ENCODE measurements around the gene CTRB2.

CTRB2 gene

DNA sequence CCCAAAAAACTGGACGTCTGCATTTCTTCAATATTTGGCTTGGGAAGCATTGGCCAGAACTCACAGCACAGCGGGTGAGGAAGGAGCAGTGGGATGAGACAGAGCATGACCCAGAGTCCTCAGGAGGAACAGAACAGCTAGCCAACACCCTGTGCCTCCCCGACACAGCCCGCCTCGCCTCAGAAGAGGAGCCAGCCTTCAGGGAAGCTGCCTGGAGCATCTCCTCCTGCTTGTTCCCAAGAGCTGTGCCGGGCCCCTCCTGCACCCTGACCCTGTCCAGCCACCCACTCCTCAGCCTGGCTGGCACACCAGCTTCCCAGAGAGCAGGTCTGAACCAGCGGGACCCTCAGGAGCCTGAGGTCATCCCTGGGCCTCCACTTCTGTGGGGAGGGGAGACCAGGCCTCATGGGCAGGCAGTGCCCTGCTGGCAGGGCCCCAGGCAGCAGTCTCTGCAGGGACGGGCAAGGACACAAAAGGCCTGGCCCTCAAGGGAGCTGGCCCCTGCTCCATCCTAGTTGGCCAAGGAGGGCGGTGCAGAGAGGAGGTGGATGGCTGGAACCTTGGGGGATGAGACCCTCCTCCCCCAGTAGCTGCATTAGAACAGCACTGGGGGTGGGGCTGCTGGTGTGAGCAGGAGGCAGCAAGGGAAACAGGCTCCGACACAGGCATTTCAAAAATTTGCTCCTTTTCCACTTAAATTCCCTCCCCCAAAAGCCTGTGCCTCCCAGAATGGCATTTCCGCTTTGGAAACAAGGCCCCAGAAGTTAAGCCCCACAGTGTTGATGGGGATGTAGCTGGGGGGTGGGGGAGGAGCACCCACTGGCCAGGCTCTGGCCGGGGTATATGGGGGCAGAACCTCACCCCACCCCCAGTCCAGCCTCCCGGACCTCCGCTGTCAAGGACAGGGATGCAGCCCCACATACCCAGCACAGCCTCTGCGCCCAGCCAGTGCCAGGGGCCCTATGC lies 46.3 kb upstream of the CTRB2 start:
- peaks cover 21% of the 10 kb centered on the region; the same call in 1 of the 2 replicates for H3K27me3 ChIP-seq (ENCODE audit: insufficient read depth, low read length)
- H2AFZ ChIP-seq (ENCODE audit: low read length): no peak overlapping the region
- no peaks in the 10 kb centered on the region for H3F3A ChIP-seq (ENCODE audit: insufficient read depth, low read length)
- H3K9me2 ChIP-seq (ENCODE audit: low read depth, low read length): no peaks in the 10 kb centered on the region
- H3K4me2 ChIP-seq (ENCODE audit: low read length): no peak overlapping the region
- H3K79me2 ChIP-seq (ENCODE audit: insufficient read depth, low read length): no peaks in the 10 kb centered on the region
- H3K36me3 ChIP-seq (ENCODE audit: insufficient read depth, low read length): no peaks in the 10 kb centered on the region
- H3K27ac ChIP-seq (ENCODE audit: low read depth, low read length, poor library complexity, severe bottlenecking): no peak overlapping the region
- no peak overlapping the region for H3K9ac ChIP-seq (ENCODE audit: low read length)
- peaks cover 11% of the 10 kb centered on the region for H3K4me1 ChIP-seq (ENCODE audit: insufficient read depth, low read length, severe bottlenecking)
- no peaks in the 10 kb centered on the region for H4K20me1 ChIP-seq (ENCODE audit: insufficient read depth, low read length)
- TF ChIP-seq EZH2 (IDR thresholded peaks at IDR 0.05; ENCODE audit: borderline replicate concordance, low read length): no peak
- TF ChIP-seq, protein P1, sequence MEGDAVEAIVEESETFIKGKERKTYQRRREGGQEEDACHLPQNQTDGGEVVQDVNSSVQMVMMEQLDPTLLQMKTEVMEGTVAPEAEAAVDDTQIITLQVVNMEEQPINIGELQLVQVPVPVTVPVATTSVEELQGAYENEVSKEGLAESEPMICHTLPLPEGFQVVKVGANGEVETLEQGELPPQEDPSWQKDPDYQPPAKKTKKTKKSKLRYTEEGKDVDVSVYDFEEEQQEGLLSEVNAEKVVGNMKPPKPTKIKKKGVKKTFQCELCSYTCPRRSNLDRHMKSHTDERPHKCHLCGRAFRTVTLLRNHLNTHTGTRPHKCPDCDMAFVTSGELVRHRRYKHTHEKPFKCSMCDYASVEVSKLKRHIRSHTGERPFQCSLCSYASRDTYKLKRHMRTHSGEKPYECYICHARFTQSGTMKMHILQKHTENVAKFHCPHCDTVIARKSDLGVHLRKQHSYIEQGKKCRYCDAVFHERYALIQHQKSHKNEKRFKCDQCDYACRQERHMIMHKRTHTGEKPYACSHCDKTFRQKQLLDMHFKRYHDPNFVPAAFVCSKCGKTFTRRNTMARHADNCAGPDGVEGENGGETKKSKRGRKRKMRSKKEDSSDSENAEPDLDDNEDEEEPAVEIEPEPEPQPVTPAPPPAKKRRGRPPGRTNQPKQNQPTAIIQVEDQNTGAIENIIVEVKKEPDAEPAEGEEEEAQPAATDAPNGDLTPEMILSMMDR (IDR thresholded peaks at IDR 0.05; ENCODE audit: low read length): no peak
- H3K9me3 ChIP-seq (ENCODE audit: low read length): no peaks in the 10 kb centered on the region
- H3K4me3 ChIP-seq (ENCODE audit: low read depth, low read length, poor library complexity, severe bottlenecking): no peak overlapping the region

DNA sequence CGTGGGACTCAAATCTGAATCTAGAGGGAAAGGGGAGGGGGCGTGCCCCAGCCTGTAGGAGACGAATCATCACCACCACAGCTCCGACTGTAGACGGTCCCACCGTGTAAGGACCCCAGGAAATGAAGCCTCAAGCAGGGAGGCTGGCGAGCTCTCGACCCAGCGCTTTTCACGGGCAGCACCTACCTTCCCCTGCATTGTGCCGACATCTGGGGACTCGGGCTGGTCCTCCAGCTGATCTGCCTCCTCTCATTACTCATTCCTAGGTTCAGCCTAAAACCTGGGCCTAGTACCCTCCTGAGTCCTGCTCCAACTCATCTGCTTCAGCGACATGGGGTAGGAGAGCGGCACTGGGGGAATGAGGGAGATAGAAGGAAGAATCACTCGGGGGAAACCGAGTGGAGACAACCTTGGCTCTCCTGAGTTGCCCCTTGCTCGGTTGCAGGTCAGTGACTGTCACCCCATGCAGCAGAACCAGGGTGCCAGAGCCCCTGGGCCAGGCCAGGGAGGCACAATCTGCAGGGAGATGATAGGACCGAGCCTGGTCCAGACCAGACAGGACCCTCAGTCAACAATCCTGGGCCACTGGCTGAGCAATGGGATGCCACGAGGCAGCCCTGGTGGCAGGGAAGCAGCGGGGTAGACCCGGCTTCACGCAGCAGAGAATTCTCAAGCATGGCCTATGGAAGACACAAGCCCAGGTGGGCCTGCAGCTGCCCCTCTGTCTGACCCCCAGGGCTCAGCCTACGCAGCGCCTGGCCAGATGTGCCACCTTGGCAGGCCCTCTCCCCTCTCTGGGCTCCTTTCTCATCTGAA lies 45.3 kb upstream of the CTRB2 start:
- H3K4me2 ChIP-seq (ENCODE audit: low read length): peak overlapping the region; percentile 58
- no peaks in the 10 kb centered on the region for H3F3A ChIP-seq (ENCODE audit: insufficient read depth, low read length)
- peaks cover 11% of the 10 kb centered on the region for H3K4me1 ChIP-seq (ENCODE audit: insufficient read depth, low read length, severe bottlenecking)
- H3K27me3 ChIP-seq (ENCODE audit: insufficient read depth, low read length): peaks cover 15% of the 10 kb centered on the region; the same call in 1 of the 2 replicates
- no peak overlapping the region for H2AFZ ChIP-seq (ENCODE audit: low read length)
- no peaks in the 10 kb centered on the region for H3K36me3 ChIP-seq (ENCODE audit: insufficient read depth, low read length)
- no peaks in the 10 kb centered on the region for H3K9me3 ChIP-seq (ENCODE audit: low read length)
- H4K20me1 ChIP-seq (ENCODE audit: insufficient read depth, low read length): no peaks in the 10 kb centered on the region
- no peak overlapping the region for H3K27ac ChIP-seq (ENCODE audit: low read depth, low read length, poor library complexity, severe bottlenecking)
- H3K4me3 ChIP-seq (ENCODE audit: low read depth, low read length, poor library complexity, severe bottlenecking): peak overlapping the region; percentile 46
- no peaks in the 10 kb centered on the region for H3K79me2 ChIP-seq (ENCODE audit: insufficient read depth, low read length)
- no peaks in the 10 kb centered on the region for H3K9me2 ChIP-seq (ENCODE audit: low read depth, low read length)
- no peak overlapping the region; the same call in 1 of the 2 replicates for H3K9ac ChIP-seq (ENCODE audit: low read length)
- no peak for TF ChIP-seq EZH2 (IDR thresholded peaks at IDR 0.05; ENCODE audit: borderline replicate concordance, low read length)
- TF ChIP-seq, protein P1 (IDR thresholded peaks at IDR 0.05; ENCODE audit: low read length): no peak

DNA sequence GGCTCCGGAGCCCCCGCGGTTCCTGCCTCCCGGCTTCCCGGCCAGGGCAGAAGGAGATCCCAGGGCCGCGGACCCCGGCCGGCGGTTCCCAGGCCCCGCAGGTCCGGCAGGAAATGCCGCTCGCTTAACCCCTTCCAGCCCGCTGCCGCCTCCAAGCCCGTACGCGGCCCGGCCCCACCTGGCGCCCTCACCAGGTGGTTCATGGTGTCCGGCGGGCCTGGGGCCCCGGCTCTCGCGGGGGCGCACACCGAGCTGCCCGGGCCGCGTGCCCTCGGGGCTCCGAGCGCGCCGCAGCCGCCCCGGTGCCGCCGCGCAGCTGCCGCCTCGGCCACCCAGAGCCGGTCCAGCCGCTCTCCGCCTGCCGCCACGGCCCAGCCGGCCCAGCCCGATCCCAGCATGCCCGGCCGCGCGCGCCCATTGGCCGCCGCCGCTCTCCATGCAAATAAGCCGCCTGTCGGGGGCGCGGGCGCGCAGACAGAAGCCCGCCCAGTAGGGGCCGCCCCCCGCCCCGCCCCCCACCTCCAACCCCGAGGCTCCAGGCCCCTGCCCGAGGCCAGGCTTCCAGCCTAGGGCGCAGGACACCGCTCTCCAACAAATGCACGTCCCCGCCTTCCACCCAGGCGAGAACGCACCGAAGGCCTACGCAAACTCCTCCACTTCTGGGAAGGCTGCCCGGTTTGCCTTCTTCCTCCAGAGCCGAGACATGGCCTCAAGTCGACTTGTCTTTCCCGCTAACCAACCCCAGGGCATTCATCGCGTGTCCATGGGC lies 44.5 kb upstream of the CTRB2 start, which contains the start of gene BCAR1:
Gene BCAR1, minus strand, starts transcription at position 345 of the 769 bp plus-strand sequence. Its CDS starts 142 bp downstream, at position 203.
- peaks cover 11% of the 10 kb centered on the region for H3K4me1 ChIP-seq (ENCODE audit: insufficient read depth, low read length, severe bottlenecking)
- no peaks in the 10 kb centered on the region for H3K36me3 ChIP-seq (ENCODE audit: insufficient read depth, low read length)
- no peaks in the 10 kb centered on the region for H4K20me1 ChIP-seq (ENCODE audit: insufficient read depth, low read length)
- no peaks in the 10 kb centered on the region for H3K9me3 ChIP-seq (ENCODE audit: low read length)
- H3K27me3 ChIP-seq (ENCODE audit: insufficient read depth, low read length): peaks cover 15% of the 10 kb centered on the region; the same call in 1 of the 2 replicates
- TF ChIP-seq, protein P1 (IDR thresholded peaks at IDR 0.05; ENCODE audit: low read length): no peak
- TF ChIP-seq EZH2 (IDR thresholded peaks at IDR 0.05; ENCODE audit: borderline replicate concordance, low read length): no peak
- no peaks in the 10 kb centered on the region for H3K9me2 ChIP-seq (ENCODE audit: low read depth, low read length)
- H3K4me2 ChIP-seq (ENCODE audit: low read length): peak within 1 kb of the TSS; percentile 76
- H3K27ac ChIP-seq (ENCODE audit: low read depth, low read length, poor library complexity, severe bottlenecking): no peak within 1 kb of the TSS
- H3K4me3 ChIP-seq (ENCODE audit: low read depth, low read length, poor library complexity, severe bottlenecking): peak within 1 kb of the TSS; percentile 68
- no peaks in the 10 kb centered on the region for H3F3A ChIP-seq (ENCODE audit: insufficient read depth, low read length)
- H3K9ac ChIP-seq (ENCODE audit: low read length): peak within 1 kb of the TSS; percentile 62
- H2AFZ ChIP-seq (ENCODE audit: low read length): no peak within 1 kb of the TSS
- no peaks in the 10 kb centered on the region for H3K79me2 ChIP-seq (ENCODE audit: insufficient read depth, low read length)
